Gastroesophageal sphincter (tissue), 3 donors: ENCODE results near the gene CD28.

Source experiments
- EP300 ChIP-seq: sonication (generic); formaldehyde crosslinking; IDR thresholded peaks from one replicate; pipeline ENCODE4 v1.6.1; 2017; ENCODE audit warnings: antibody characterized with exemption, mild to moderate bottlenecking
- POLR2A ChIP-seq, 2 donors: fragments of 450-650 bp; IDR thresholded peaks; one replicate each; pipeline ENCODE4 v1.6.1; 2017; ENCODE audit warnings: antibody characterized with exemption in 2 of 2, mild to moderate bottlenecking in 2 of 2, moderate library complexity in 1 of 2
- POLR2AphosphoS5 ChIP-seq: sonication (generic); formaldehyde crosslinking; IDR thresholded peaks from one replicate; pipeline ENCODE4 v1.6.1; 2017; ENCODE audit warnings: antibody characterized with exemption
- TF ChIP-seq, protein P1 (sequence below), 4 experiments: fragments of 200-600 bp in 2 of 4; fragments of 450-650 bp in 2 of 4; sonication (generic) in 1 of 4; IDR thresholded peaks; one replicate each; pipeline ENCODE4 v1.5.1; 2017 to 2019; ENCODE audit warnings: antibody characterized with exemption in 4 of 4, mild to moderate bottlenecking in 2 of 4, moderate library complexity in 2 of 4

DNA sequence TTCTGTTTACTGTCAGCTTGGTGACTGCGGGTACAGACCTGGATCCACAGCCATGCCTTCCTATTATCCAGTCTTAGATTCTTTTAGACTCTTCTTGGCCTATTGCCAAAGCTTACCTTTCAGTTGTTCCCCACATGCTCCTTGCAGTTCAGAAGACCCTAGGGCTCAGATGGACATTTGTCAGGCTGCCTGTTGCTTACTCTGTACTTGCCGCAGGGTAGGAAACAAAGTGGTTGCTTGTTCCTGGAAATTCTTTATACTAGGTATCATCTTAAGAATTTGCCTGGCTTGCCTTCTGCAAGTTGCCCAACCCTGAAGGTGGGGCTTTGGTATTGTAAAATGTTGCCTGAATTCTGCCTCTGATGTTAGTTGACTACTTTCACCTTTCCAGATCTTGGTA lies 24.4 kb downstream of the CD28 start:
- TF ChIP-seq POLR2AphosphoS5 (no peak), EP300 (no peak), POLR2A (IDR thresholded peaks at IDR 0.05) (no peak)
- TF ChIP-seq, protein P1, sequence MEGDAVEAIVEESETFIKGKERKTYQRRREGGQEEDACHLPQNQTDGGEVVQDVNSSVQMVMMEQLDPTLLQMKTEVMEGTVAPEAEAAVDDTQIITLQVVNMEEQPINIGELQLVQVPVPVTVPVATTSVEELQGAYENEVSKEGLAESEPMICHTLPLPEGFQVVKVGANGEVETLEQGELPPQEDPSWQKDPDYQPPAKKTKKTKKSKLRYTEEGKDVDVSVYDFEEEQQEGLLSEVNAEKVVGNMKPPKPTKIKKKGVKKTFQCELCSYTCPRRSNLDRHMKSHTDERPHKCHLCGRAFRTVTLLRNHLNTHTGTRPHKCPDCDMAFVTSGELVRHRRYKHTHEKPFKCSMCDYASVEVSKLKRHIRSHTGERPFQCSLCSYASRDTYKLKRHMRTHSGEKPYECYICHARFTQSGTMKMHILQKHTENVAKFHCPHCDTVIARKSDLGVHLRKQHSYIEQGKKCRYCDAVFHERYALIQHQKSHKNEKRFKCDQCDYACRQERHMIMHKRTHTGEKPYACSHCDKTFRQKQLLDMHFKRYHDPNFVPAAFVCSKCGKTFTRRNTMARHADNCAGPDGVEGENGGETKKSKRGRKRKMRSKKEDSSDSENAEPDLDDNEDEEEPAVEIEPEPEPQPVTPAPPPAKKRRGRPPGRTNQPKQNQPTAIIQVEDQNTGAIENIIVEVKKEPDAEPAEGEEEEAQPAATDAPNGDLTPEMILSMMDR (IDR thresholded peaks at IDR 0.05), result no peak
